ENCODE results near the gene GABRD. TPM values are rescaled to one million over a fixed set of nuclear protein-coding genes. Genes with fewer than 3 reads are reported as not detected.

Gene GABRD
- total RNA-seq, 1 experiment from 2014 or later = 15.6 TPM

GRCh38 chr1:2049225-2049717 lies 30.1 kb downstream of the GABRD start:
- ATAC-seq (peak; percentile 60), DNase-seq (ENCODE audit: low read depth, low spot score) (peak; percentile 56)
- intact Hi-C loops (cut with micrococcal nuclease) = loop anchor here (5.0 kb wide), 1 partner anchor 142 kb away; no protein-coding TSS in a partner anchor
- ChIA-PET CTCF (interaction anchor here (1.0 to 2.0 kb wide), 5 partner anchors 89 to 143 kb away, joined by 3 to 7 read pairs (median 5); no protein-coding TSS in a partner anchor), POLR2A (interaction anchor here (0.8 to 1.2 kb wide), 2 partner anchors 106 to 140 kb away, joined by 3 to 5 read pairs; no protein-coding TSS in a partner anchor), RAD21 (ENCODE audit: low non-redundant PET in 1 of 2, low total read pairs in 2 of 2, uncharacterized antibody in 2 of 2, unreplicated experiment in 2 of 2) (no interaction called here)
- no peaks in the 10 kb centered on the region for H3K9me3 ChIP-seq (ENCODE audit: control insufficient read depth in 1 of 2, insufficient read depth in 1 of 2, low read depth in 1 of 2, low read length in 2 of 2)
- peak overlapping the region; percentile 71 for H3K9ac ChIP-seq (ENCODE audit: low read length)
- H3K4me2 ChIP-seq (ENCODE audit: low read length) = peak overlapping the region; percentile 98
- BruUV-seq (replicated peaks) = no TSS peak
- peaks cover 34% of the 10 kb centered on the region for H3K79me2 ChIP-seq (ENCODE audit: insufficient read depth, low read length)
- peak overlapping the region; percentile 75 to 82 for H3K4me3 ChIP-seq (replicated peaks in 1 of 2; ENCODE audit: low read depth in 1 of 2, low read length in 2 of 2)
- TF ChIP-seq CEBPB (IDR thresholded peaks at IDR 0.05; ENCODE audit: low read depth) (no peak), JUND (IDR thresholded peaks at IDR 0.05) (no peak), EZH2 (IDR thresholded peaks at IDR 0.05) (no peak), CTCF (IDR thresholded peaks at IDR 0.05 in 2 of 3, conservative IDR thresholded peaks at IDR 0.05 in 1 of 3; ENCODE audit: borderline replicate concordance in 1 of 3, insufficient read depth in 1 of 3, low read depth in 2 of 3, low read length in 2 of 3) (peak in 2 of 3 experiments; percentile 65 to 75; a peak in 4 of 6 replicates), FOSL1 (IDR thresholded peaks at IDR 0.05; ENCODE audit: low read depth) (no peak), POLR2A (IDR thresholded peaks at IDR 0.05; ENCODE audit: borderline replicate concordance, extremely low read depth, insufficient read depth, insufficient read length) (no peak), SIN3A (IDR thresholded peaks at IDR 0.05; ENCODE audit: low read depth) (no peak)
- no peaks in the 10 kb centered on the region for H3K36me3 ChIP-seq (ENCODE audit: control insufficient read depth in 1 of 2, insufficient read depth in 2 of 2, low read length in 2 of 2)
- peak overlapping the region; percentile 91 for H3K27ac ChIP-seq (ENCODE audit: low read depth, low read length)
- H3K9me2 ChIP-seq (ENCODE audit: insufficient read depth) = no peaks in the 10 kb centered on the region
- no peak overlapping the region for H2AFZ ChIP-seq (ENCODE audit: low read depth, low read length, poor library complexity, severe bottlenecking)
- no peaks in the 10 kb centered on the region for H4K20me1 ChIP-seq (ENCODE audit: insufficient read depth)
- H3K27me3 ChIP-seq (ENCODE audit: insufficient read depth, low read length) = no peaks in the 10 kb centered on the region
- H3K4me1 ChIP-seq (ENCODE audit: control insufficient read depth in 1 of 2, insufficient read depth in 2 of 2, low read length in 2 of 2) = peaks cover 37 to 69% of the 10 kb centered on the region in 2 experiments
